SK-N-SH (cell line): ENCODE data around the gene TLNRD1. TPM values are rescaled to one million over a fixed set of nuclear protein-coding genes. Genes with fewer than 3 reads are reported as not detected.

ENCODE experiments used
- CTCF ChIA-PET: fragments of 300-600, 350-600 bp; formaldehyde crosslinking; extraction: SDS; loops from one replicate; lab custom pipeline; 2021; lab: Yijun Ruan, JAX
- POLR2A ChIA-PET: fragments of 350-600 bp; sonication (Branson Sonifier 250); formaldehyde crosslinking; extraction: SDS; loops from one replicate; lab custom pipeline; 2020; ENCODE audit warnings: antibody characterized with exemption, inconsistent platforms; lab: Yijun Ruan, JAX
- DNase-seq: peaks from one replicate; pipeline ENCODE4 v3.0.0; 2012
- H2AFZ ChIP-seq: fragments of 200-600 bp; sonication (generic); 2 replicates; pipeline ENCODE4 v1.8.1; 2016; ENCODE audit warnings: antibody characterized with exemption, mild to moderate bottlenecking, low read depth
- H3F3A ChIP-seq: fragments of 200-600 bp; sonication (generic); replicated peaks from 2 replicates; pipeline ENCODE3; 2016; ENCODE audit warnings: antibody characterized with exemption, mild to moderate bottlenecking; ENCODE audit not compliant: insufficient read depth
- H3K27ac ChIP-seq, 2 experiments: fragments of 200-500 bp in 1 of 2; fragments of 200-600 bp in 1 of 2; sonication (Bioruptor generic) in 1 of 2; sonication (generic), shearing (Covaris generic) in 1 of 2; 2 replicates each; pipeline versions ENCODE4 v1.5.1 to v1.6.1; 2014 to 2016; ENCODE audit warnings: low read depth in 2 of 2, inconsistent platforms in 1 of 2, low read length in 1 of 2, mild to moderate bottlenecking in 1 of 2, mixed read lengths in 1 of 2
- H3K27me3 ChIP-seq: fragments of 200-600 bp; sonication (generic), shearing (Covaris generic); 2 replicates; pipeline ENCODE4 v1.6.1; 2016; ENCODE audit warnings: mixed run types; ENCODE audit not compliant: insufficient read depth
- H3K36me3 ChIP-seq, 2 experiments: fragments of 200-500 bp in 1 of 2; fragments of 200-600 bp in 1 of 2; sonication (Bioruptor generic) in 1 of 2; sonication (generic) in 1 of 2; replicated peaks in 1 of 2; 2 replicates each; pipeline versions ENCODE3 to v1.5.1; 2014 to 2016; ENCODE audit warnings: low read length in 1 of 2, mild to moderate bottlenecking in 1 of 2; ENCODE audit not compliant: insufficient read depth in 2 of 2, control insufficient read depth in 1 of 2
- H3K4me1 ChIP-seq, 2 experiments: fragments of 200-500 bp in 1 of 2; fragments of 200-600 bp in 1 of 2; sonication (Bioruptor generic) in 1 of 2; sonication (generic), shearing (Covaris generic) in 1 of 2; 2 replicates each; pipeline versions ENCODE4 v1.5.1 to v1.6.1; 2014 to 2016; ENCODE audit warnings: low read depth in 1 of 2, low read length in 1 of 2, mixed run types in 1 of 2; ENCODE audit not compliant: insufficient read depth in 2 of 2, control insufficient read depth in 1 of 2
- H3K4me2 ChIP-seq: fragments of 200-600 bp; sonication (generic), shearing (Covaris generic); 2 replicates; pipeline ENCODE4 v1.6.1; 2017; ENCODE audit warnings: mixed run types
- H3K4me3 ChIP-seq, 2 experiments: fragments of 200-500 bp in 1 of 2; fragments of 200-600 bp in 1 of 2; sonication (Bioruptor generic) in 1 of 2; sonication (generic), shearing (Covaris generic) in 1 of 2; 2 replicates each; pipeline versions ENCODE4 v1.5.1 to v1.8.1; 2014 to 2016; ENCODE audit warnings: low read depth in 2 of 2, inconsistent platforms in 1 of 2, low read length in 1 of 2, mild to moderate bottlenecking in 1 of 2, mixed read lengths in 1 of 2, moderate library complexity in 1 of 2
- H3K79me2 ChIP-seq: fragments of 200-600 bp; sonication (generic); 2 replicates; pipeline ENCODE4 v1.8.1; 2017; ENCODE audit warnings: mild to moderate bottlenecking; ENCODE audit not compliant: insufficient read depth
- H3K9ac ChIP-seq: fragments of 200-600 bp; sonication (generic); 2 replicates; pipeline ENCODE4 v1.6.1; 2017; ENCODE audit warnings: mixed run types
- H3K9me2 ChIP-seq: fragments of 200-600 bp; sonication (generic); 2 replicates; pipeline ENCODE4 v1.6.1; 2017; ENCODE audit warnings: mixed run types
- H3K9me3 ChIP-seq: fragments of 200-600 bp; sonication (generic); 2 replicates; pipeline ENCODE4 v1.6.1; 2017; ENCODE audit warnings: mixed run types, mild to moderate bottlenecking, moderate library complexity
- H4K20me1 ChIP-seq: fragments of 200-600 bp; sonication (generic); 2 replicates; pipeline ENCODE4 v1.6.1; 2017; ENCODE audit warnings: mild to moderate bottlenecking, mixed run types; ENCODE audit not compliant: insufficient read depth
- ELF1 ChIP-seq: IDR thresholded peaks from 2 replicates; pipeline ENCODE4 v1.4.0; 2012
- EP300 ChIP-seq, 2 experiments: IDR thresholded peaks; 2 replicates each; pipeline versions ENCODE4 v1.4.0 to v1.6.1; 2012; ENCODE audit warnings: borderline replicate concordance in 1 of 2, low read depth in 1 of 2, low read length in 1 of 2
- FOSL2 ChIP-seq: IDR thresholded peaks from 2 replicates; pipeline ENCODE4 v1.4.0; 2012; ENCODE audit warnings: low read depth, mild to moderate bottlenecking, moderate library complexity, borderline replicate concordance
- MXI1 ChIP-seq: IDR thresholded peaks from 2 replicates; pipeline ENCODE4 v1.6.1; 2012; ENCODE audit warnings: mild to moderate bottlenecking, low read depth, low read length, improper control_type of control experiment
- RAD21 ChIP-seq: IDR thresholded peaks from 2 replicates; pipeline ENCODE4 v1.6.1; 2012; ENCODE audit warnings: mild to moderate bottlenecking, low read length
- RXRA ChIP-seq: IDR thresholded peaks from 2 replicates; pipeline ENCODE4 v1.4.0; 2012; ENCODE audit warnings: low read depth, mild to moderate bottlenecking, borderline replicate concordance
- SMC3 ChIP-seq: IDR thresholded peaks from 2 replicates; pipeline ENCODE4 v1.6.1; 2012; ENCODE audit warnings: low read depth, low read length, improper control_type of control experiment
- TCF12 ChIP-seq: IDR thresholded peaks from 2 replicates; pipeline ENCODE4 v1.4.0; 2012
- WGBS: methylation state at CpG from one replicate; pipeline ENCODE4 v1.1.6; 2017; ENCODE audit warnings: low lambda C conversion rate; 5-methylcytosine and 5-hydroxymethylcytosine counted together
- polyA plus RNA-seq, 3 experiments: library from polyadenylated mRNA; depleted of rRNA; stranded (reverse); fragments of >200 nt; gene quantifications; 2 replicates each; pipeline ENCODE4 v1.2.3, GENCODE V29; 2012
- TF ChIP-seq, protein P1 (sequence below): fragments of 200-600 bp; sonication (generic); IDR thresholded peaks from 2 replicates; pipeline ENCODE4 v1.6.1; 2017; ENCODE audit warnings: antibody characterized with exemption, mild to moderate bottlenecking, moderate library complexity

TLNRD1 gene
- polyA plus RNA-seq, 1 of the 3 experiments (the other 2 are of a cell fraction) = 5.0 TPM

DNA sequence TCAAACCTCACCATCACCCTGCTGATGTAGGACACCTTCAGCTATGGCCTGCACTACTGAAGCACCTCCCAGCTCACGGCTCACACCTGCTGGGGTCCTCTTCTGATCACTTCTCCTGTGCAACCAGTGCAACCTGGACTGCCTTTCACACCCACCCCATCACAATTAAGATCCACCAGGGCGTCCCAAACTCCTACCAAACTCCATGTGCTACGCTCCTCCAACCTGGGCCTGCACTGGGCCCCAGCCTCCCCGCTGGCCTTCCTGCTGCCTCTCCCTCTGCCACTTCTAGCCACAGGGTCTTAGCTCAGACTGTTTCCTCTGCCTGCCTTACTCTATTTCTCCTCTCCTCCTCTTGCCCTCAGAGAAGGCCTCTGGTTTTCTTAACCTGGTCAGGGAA is 23.9 kb upstream of the TLNRD1 start:
- H3K27ac ChIP-seq = no peak overlapping the region
- no peaks in the 10 kb centered on the region; a peak in 2 of 4 replicates for H3K4me1 ChIP-seq
- H2AFZ ChIP-seq = no peak overlapping the region
- H3K4me2 ChIP-seq = no peak overlapping the region
- H4K20me1 ChIP-seq = peaks cover 19% of the 10 kb centered on the region; the same call in 1 of the 2 replicates
- no peak overlapping the region for H3K4me3 ChIP-seq
- H3K36me3 ChIP-seq = peaks cover 22 to 31% of the 10 kb centered on the region in 2 experiments
- CTCF ChIA-PET = interaction anchor here (0.7 to 2.7 kb wide), 9 partner anchors 8 to 521 kb away, joined by 3 to 31 read pairs (median 4); partner anchors contain the start of gene CEMIP
- no peaks in the 10 kb centered on the region for H3K9me2 ChIP-seq
- POLR2A ChIA-PET = interaction anchor here (1.1 kb wide), 1 partner anchor 12 kb away, joined by 3 read pairs; no protein-coding TSS in a partner anchor
- peaks cover 4% of the 10 kb centered on the region for H3F3A ChIP-seq
- H3K27me3 ChIP-seq = no peaks in the 10 kb centered on the region
- no peak overlapping the region for H3K9ac ChIP-seq
- no peak for TF ChIP-seq RXRA
- 93% methylated on average over 4 of the region's 4 CpGs for whole genome bisulfite sequencing
- no peak for DNase-seq
- H3K9me3 ChIP-seq = no peaks in the 10 kb centered on the region
- peaks cover 32% of the 10 kb centered on the region for H3K79me2 ChIP-seq

DNA sequence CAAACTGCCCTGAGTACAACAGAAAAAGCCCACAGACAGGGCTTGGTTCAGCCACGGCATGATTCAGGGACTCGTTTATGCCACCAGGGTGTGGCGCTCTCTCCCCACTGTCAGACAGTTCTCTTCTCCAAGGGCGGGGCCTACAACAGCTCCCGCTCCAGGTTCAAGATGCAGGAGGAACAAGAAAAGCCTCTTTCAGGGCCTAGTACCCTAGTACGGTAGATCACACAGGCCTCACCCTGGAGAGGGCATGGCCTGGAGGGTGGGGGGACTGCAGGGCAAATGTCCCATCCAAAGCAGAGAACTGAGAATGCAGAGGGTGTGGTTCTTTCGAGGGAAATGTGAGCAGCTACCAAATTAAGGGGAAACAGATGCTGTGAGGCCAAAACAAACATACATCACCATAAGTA is 23.1 kb upstream of the TLNRD1 start:
- peaks cover 40% of the 10 kb centered on the region for H3K79me2 ChIP-seq
- no peak overlapping the region for H2AFZ ChIP-seq
- H3K4me3 ChIP-seq = no peak overlapping the region; a peak in 1 of 4 replicates
- 58% methylated on average over 6 of the region's 7 CpGs for WGBS
- CTCF ChIA-PET = interaction anchor here (0.6 to 2.7 kb wide), 9 partner anchors 8 to 521 kb away, joined by 3 to 31 read pairs (median 4); partner anchors contain the start of gene CEMIP
- TF ChIP-seq, protein P1, sequence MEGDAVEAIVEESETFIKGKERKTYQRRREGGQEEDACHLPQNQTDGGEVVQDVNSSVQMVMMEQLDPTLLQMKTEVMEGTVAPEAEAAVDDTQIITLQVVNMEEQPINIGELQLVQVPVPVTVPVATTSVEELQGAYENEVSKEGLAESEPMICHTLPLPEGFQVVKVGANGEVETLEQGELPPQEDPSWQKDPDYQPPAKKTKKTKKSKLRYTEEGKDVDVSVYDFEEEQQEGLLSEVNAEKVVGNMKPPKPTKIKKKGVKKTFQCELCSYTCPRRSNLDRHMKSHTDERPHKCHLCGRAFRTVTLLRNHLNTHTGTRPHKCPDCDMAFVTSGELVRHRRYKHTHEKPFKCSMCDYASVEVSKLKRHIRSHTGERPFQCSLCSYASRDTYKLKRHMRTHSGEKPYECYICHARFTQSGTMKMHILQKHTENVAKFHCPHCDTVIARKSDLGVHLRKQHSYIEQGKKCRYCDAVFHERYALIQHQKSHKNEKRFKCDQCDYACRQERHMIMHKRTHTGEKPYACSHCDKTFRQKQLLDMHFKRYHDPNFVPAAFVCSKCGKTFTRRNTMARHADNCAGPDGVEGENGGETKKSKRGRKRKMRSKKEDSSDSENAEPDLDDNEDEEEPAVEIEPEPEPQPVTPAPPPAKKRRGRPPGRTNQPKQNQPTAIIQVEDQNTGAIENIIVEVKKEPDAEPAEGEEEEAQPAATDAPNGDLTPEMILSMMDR = peak; percentile 52
- TF ChIP-seq RAD21 (peak; percentile 54), TCF12 (no peak), MXI1 (no peak), ELF1 (no peak), FOSL2 (no peak), SMC3 (peak; percentile 25; the same call in 1 of the 2 replicates)
- TF ChIP-seq, all 33 proteins: peak for 3
- POLR2A ChIA-PET = interaction anchor here (1.1 kb wide), 1 partner anchor 11 kb away, joined by 3 read pairs; no protein-coding TSS in a partner anchor
- H3F3A ChIP-seq = peaks cover 4% of the 10 kb centered on the region
- H4K20me1 ChIP-seq = peaks cover 19% of the 10 kb centered on the region
- no peaks in the 10 kb centered on the region for H3K9me3 ChIP-seq
- DNase-seq = peak; percentile 48
- H3K4me1 ChIP-seq = no peaks in the 10 kb centered on the region; a peak in 2 of 4 replicates
- no peak overlapping the region for H3K9ac ChIP-seq
- no peak overlapping the region for H3K27ac ChIP-seq
- H3K4me2 ChIP-seq = no peak overlapping the region
- H3K36me3 ChIP-seq = peaks cover 22 to 31% of the 10 kb centered on the region in 2 experiments
- H3K27me3 ChIP-seq = no peaks in the 10 kb centered on the region
- H3K9me2 ChIP-seq = no peaks in the 10 kb centered on the region

DNA sequence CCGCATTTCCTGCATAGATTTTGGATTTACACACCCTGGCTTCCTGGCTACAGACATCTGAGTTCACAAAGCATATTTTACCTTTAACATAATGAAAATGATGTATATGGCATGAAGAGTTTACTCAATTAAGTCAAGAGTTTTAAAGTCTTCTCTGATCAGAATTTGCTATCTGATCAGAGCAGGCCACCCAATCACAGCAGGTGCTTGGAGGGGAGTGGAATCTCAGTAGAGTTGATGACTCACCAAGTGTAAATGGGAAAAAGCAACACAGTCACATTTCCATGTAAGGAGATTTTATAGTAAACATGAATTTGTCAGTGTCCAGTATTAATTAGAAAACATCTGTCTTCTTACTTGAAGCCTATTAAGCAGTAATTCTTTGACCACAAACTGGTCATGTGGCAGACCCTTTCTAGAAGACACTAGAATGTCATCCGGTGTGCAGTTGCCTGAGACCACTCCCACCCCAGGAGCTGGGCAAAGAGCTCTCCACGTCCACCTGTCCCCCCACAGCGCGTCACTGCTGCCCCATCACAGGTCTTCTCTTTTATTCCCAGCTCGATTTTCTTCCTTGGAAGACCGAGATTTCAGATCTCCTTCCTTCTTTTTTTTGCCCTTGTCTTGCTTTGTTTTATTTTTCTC is 21.9 kb upstream of the TLNRD1 start:
- ChIA-PET POLR2A (interaction anchor here (0.8 kb wide), 1 partner anchor 10 kb away, joined by 4 read pairs; no protein-coding TSS in a partner anchor), CTCF (interaction anchor here (1.0 to 2.1 kb wide), 4 partner anchors 9 to 287 kb away, joined by 3 to 14 read pairs (median 4); partner anchors contain the start of gene CEMIP)
- TF ChIP-seq FOSL2 (peak; percentile 22; the same call in 1 of the 2 replicates), EP300 (IDR thresholded peaks at IDR 0.05; ENCODE audit: borderline replicate concordance in 1 of 2, low read depth in 1 of 2, low read length in 1 of 2) (no peak)
- Histone ChIP-seq H3F3A (peaks cover 4% of the 10 kb centered on the region), H3K36me3 (peaks cover 22 to 31% of the 10 kb centered on the region in 2 experiments), H3K4me3 (no peak overlapping the region), H3K27ac (no peak overlapping the region), H2AFZ (no peak overlapping the region), H4K20me1 (peaks cover 19% of the 10 kb centered on the region), H3K4me1 (no peaks in the 10 kb centered on the region; a peak in 2 of 4 replicates), H3K9me2 (no peaks in the 10 kb centered on the region), H3K9ac (no peak overlapping the region), H3K79me2 (peaks cover 50% of the 10 kb centered on the region), H3K27me3 (no peaks in the 10 kb centered on the region), H3K9me3 (no peaks in the 10 kb centered on the region), H3K4me2 (no peak overlapping the region)
- 93% methylated on average over 7 of the region's 7 CpGs for WGBS
- DNase-seq = no peak
